Endothelial cell of umbilical vein (primary cell): Measurements from ENCODE around the gene FES.

Experiments
- CTCF ChIP-seq, 2 donors: IDR thresholded peaks; 1 replicate in 1 of 2; 2 replicates in 1 of 2; pipeline ENCODE4 v1.5.1; 2011; ENCODE audit warnings: low read length in 2 of 2, mild to moderate bottlenecking in 2 of 2, moderate library complexity in 2 of 2, control low read depth in 1 of 2, inconsistent platforms in 1 of 2, low read depth in 1 of 2; ENCODE audit not compliant: insufficient read depth in 1 of 2; ENCODE audit errors: extremely low read depth in 1 of 2
- EZH2 ChIP-seq: IDR thresholded peaks from 2 replicates; pipeline ENCODE4 v1.6.1; 2012; ENCODE audit warnings: borderline replicate concordance, low read depth, mild to moderate bottlenecking, moderate library complexity, low read length, inconsistent platforms; ENCODE audit not compliant: severe bottlenecking
- POLR2AphosphoS5 ChIP-seq: IDR thresholded peaks from 2 replicates; pipeline ENCODE4 v1.6.1; 2012; ENCODE audit warnings: low read depth, mild to moderate bottlenecking, control low read depth, low read length, moderate library complexity; ENCODE audit not compliant: insufficient read depth

DNA sequence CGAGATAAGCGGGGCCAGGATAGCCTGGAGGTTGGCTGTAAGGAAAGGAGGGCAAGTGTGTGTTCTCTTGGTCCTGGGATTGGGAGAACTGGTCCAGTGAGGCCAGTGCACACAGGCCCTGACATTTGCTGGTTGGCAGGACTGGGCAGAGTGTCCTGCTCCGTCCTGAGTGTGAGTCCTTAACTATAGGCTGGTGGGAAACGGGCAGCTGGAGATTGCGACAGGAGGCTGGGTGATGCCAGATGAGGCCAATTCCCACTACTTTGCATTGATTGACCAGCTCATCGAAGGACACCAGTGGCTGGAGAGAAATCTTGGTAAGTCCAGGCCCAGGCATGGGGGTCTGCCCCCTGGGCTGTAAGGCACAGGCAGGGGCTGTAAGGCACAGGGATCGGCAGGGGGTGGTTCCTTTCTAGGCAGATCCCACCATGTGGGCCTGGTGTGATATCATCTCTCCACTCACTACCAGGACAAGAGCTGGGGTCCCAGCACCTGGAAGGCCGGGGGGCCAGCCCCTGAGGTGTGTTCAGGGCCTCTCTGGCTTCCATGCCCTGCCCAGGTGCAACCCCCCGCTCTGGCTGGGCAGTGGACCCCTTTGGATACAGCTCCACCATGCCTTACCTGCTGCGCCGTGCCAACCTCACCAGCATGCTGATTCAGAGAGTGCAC, 22.0 kb downstream of the FES start:
- TF ChIP-seq POLR2AphosphoS5 (no peak), EZH2 (no peak), CTCF (IDR thresholded peaks at IDR 0.05; ENCODE audit: extremely low read depth in 1 of 2, insufficient read depth in 1 of 2, low read depth in 1 of 2, low read length in 2 of 2) (no peak)
